NB4 (cell line): ENCODE measurements around the gene BRD2.

Experiments
- DNase-seq: peaks from one replicate; pipeline ENCODE4 v3.0.0; 2010; ENCODE audit warnings: low read depth
- H3K4me3 ChIP-seq: one replicate; pipeline ENCODE4 v1.5.1; 2011; ENCODE audit warnings: mild to moderate bottlenecking, low read depth, low read length, moderate library complexity
- MYC ChIP-seq: IDR thresholded peaks from 2 replicates; pipeline ENCODE4 v1.6.1; 2011; ENCODE audit warnings: low read depth, low read length
- POLR2A ChIP-seq: IDR thresholded peaks from 2 replicates; pipeline ENCODE4 v1.6.1; 2011; ENCODE audit warnings: mild to moderate bottlenecking; ENCODE audit not compliant: insufficient read length; ENCODE audit errors: extremely low read depth
- TF ChIP-seq, protein P1 (sequence below): IDR thresholded peaks from 2 replicates; pipeline ENCODE4 v1.6.1; 2011; ENCODE audit warnings: low read depth, low read length
- TF ChIP-seq, protein P2 (sequence below): IDR thresholded peaks from one replicate; pipeline ENCODE4 v1.5.1; 2012; ENCODE audit warnings: low read depth, low read length

The BRD2 gene

DNA sequence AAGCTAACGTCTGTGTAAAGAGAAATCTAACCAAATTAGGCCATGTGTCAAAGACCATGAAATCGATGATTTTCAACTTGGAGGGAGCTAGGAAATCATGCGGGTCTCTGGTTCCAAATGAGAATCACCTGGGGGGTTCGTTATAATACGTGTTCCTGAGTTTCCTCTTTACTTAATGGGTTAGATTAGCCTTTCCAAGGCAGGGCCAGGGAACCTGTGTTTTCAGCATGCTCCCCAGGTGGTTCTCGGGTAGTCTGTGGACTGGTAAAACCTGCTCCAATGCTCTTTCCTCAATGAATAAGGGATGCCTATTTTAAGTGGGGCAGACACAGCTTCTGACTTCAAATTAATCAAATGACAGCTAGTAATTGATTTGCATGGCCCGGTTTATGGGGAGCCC, 42.0 kb downstream of the BRD2 start:
- no peak for DNase-seq
- TF ChIP-seq MYC (no peak), POLR2A (no peak)
- TF ChIP-seq, protein P1, sequence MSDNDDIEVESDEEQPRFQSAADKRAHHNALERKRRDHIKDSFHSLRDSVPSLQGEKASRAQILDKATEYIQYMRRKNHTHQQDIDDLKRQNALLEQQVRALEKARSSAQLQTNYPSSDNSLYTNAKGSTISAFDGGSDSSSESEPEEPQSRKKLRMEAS = no peak
- TF ChIP-seq, protein P2, sequence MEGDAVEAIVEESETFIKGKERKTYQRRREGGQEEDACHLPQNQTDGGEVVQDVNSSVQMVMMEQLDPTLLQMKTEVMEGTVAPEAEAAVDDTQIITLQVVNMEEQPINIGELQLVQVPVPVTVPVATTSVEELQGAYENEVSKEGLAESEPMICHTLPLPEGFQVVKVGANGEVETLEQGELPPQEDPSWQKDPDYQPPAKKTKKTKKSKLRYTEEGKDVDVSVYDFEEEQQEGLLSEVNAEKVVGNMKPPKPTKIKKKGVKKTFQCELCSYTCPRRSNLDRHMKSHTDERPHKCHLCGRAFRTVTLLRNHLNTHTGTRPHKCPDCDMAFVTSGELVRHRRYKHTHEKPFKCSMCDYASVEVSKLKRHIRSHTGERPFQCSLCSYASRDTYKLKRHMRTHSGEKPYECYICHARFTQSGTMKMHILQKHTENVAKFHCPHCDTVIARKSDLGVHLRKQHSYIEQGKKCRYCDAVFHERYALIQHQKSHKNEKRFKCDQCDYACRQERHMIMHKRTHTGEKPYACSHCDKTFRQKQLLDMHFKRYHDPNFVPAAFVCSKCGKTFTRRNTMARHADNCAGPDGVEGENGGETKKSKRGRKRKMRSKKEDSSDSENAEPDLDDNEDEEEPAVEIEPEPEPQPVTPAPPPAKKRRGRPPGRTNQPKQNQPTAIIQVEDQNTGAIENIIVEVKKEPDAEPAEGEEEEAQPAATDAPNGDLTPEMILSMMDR = no peak
- no peak overlapping the region for H3K4me3 ChIP-seq

DNA sequence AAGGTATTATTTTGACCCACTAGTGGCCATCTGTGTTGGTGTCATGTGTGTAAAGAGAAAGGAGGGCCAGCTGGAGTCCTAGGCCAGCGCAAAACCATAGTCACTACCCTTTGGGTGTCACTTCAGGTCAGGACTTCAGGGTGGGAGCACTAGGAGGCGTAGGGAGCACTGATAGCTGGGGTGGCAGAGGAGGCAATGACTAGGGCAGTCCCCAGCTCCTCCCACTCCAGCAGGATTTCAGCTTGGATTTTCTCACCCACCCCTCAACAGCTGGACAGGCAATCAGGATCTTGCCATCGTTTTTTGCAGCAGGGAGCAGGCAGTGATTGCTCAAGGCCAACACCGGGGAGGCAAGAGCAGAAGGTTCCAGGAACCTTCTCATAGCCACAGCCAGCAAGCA, 45.2 kb downstream of the BRD2 start:
- no peak overlapping the region for H3K4me3 ChIP-seq
- DNase-seq = no peak
- no peak for TF ChIP-seq MYC
- TF ChIP-seq, protein P2 = no peak

DNA sequence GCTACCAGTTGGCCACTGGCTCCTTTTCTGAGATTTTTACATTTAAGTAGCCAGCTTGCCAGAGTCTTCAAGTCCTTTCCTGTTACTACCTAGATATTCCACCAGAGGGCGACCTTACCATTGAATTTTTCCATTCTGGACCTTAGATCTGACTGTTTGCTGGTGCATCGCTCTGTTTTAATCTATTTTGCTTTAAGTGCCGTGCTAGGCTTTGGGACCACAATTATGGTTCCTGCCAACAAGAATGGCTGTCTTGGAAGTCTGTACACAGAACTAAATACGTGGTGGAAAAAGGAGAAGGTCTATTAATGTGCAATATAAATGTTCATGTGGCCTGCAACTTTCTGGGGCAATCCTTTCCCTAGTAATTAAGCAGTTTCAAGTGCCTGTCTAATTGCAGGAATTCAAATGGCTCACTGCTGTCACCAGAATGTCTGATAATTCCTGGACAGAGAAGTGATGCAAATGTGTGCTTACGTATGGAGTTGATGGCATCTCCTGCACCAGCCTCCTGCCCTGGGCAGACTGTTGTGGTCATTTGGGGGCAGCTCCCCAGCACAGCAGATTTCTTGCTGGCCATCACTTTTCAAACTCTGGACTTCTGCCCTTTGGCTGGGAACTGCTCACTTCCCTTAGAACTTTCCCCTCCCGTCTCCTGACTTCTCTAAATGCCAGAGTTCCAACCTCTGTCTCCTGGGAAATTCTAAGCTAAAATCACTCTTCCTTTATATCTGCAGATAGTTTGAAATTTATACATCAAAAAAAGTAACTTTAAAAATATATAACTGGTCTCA, 46.6 kb downstream of the BRD2 start:
- H3K4me3 ChIP-seq = no peak overlapping the region
- peak; percentile 87 for DNase-seq
- TF ChIP-seq, protein P2 = peak; percentile 63
- TF ChIP-seq, protein P1 = no peak
- no peak for TF ChIP-seq POLR2A
- TF ChIP-seq MYC = no peak

DNA sequence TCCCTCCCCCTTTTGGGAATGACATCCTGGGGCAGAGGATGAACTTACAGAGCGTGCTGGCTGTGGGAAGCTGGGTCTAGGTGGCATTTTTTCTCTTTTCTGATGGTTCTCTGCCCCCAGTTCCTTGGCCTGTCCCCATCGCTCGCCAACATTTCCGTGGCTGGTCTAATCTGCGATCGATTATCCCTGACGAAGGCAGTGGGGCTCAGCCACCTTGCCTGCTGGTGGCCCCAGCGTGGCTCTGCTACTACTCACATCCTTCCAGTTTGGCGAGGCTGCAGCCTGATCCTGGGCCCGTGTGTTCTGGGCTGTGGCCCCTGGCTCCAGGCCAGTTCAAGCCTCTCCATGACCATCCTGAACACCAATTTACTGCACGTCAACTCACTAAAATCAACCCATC, 47.4 kb downstream of the BRD2 start:
- no peak for DNase-seq

DNA sequence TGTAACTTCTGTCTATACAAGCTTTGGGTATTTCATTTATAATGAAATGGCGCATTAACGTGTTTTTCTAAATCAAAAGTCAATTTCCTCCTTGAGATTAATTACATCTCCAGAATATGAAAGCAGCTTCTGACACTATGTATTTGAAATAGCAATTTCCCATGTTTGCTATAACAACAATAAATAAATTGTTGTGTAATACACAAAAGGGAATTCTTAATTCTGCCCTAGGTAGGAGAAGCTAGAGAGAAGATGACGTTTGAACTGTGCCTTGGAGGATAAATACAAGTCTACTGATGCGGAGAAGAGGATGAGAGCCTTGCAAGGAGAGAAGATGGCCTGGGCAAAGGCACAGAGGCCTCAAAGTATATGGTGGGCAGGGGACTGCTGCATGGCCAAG, 48.6 kb downstream of the BRD2 start:
- DNase-seq = no peak
- TF ChIP-seq, protein P1 = no peak
- TF ChIP-seq MYC (no peak), POLR2A (no peak)
- TF ChIP-seq, protein P2 = no peak
- no peak overlapping the region for H3K4me3 ChIP-seq

More for the DNA sequence above, 47.4 kb downstream of the BRD2 start:
- H3K4me3 ChIP-seq = no peak overlapping the region
- TF ChIP-seq, protein P1 = no peak
- TF ChIP-seq POLR2A = no peak
- TF ChIP-seq, protein P2 = no peak
- no peak for TF ChIP-seq MYC

DNA sequence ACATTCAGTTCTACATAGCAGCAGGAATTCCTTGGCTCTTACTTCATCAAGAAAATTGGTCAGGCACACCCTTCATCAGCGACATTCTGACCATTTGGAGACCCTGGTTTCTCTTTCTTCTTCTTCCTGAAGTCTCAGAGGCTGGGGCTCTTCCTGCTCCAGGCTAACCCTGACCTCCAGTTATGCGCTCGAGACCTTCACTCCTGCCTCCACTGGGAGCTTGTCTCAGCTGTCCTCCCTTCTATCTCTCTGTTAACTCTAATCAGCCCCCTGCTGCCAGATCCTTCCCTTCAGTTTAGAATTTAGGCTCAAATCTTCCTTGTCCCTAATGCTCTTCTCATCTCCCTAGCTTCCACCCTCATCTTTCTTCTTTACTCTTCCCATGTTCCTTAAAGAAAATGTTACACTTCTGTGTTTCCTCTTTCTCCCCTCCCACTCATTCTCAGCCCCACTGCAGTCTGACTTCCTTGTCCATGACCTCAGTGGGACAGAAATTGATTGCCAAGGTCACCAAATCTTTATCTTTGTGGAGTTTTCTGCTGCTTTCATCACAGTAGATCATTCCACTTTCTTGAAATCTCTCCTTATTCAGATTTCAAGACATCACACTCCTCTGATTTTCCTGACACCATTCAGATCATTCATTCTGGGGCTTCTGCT, 49.4 kb downstream of the BRD2 start:
- TF ChIP-seq MYC (no peak), POLR2A (no peak)
- TF ChIP-seq, protein P1 = no peak
- TF ChIP-seq, protein P2 = no peak
- H3K4me3 ChIP-seq = no peak overlapping the region
- peak; percentile 54 for DNase-seq
